A549 (cell line): ENCODE results near the gene STPG4.

Source experiments
- CEBPB ChIP-seq, 2 experiments: fragments of >200 bp in 1 of 2; sonication (Bioruptor Twin) in 1 of 2; formaldehyde crosslinking in 1 of 2; IDR thresholded peaks; 2 replicates each; pipeline ENCODE4 v1.6.1; 2012 to 2016
- CTCF ChIP-seq: fragments of >200 bp; sonication (Bioruptor Twin); formaldehyde crosslinking; IDR thresholded peaks from 3 replicates; pipeline ENCODE4 v1.5.1; 2016
- EP300 ChIP-seq, 2 experiments: fragments of >200 bp; sonication (Bioruptor Twin); formaldehyde crosslinking; IDR thresholded peaks; 2 replicates in 1 of 2; 3 replicates in 1 of 2; pipeline ENCODE4 v1.6.1; 2016 to 2017
- MAFK ChIP-seq: fragments of 450-650 bp; IDR thresholded peaks from 2 replicates; pipeline ENCODE4 v1.6.1; 2014; ENCODE audit not compliant: partially characterized antibody
- MYC ChIP-seq: IDR thresholded peaks from 2 replicates; pipeline ENCODE4 v1.6.1; 2012; ENCODE audit warnings: mild to moderate bottlenecking, inconsistent platforms, low read length, improper control_type of control experiment, borderline replicate concordance
- PBX3 ChIP-seq: IDR thresholded peaks from 2 replicates; pipeline ENCODE4 v1.6.1; 2012
- POLR2A ChIP-seq: IDR thresholded peaks from 2 replicates; pipeline ENCODE4 v1.6.1; 2012; ENCODE audit warnings: mild to moderate bottlenecking, low read length
- RFX5 ChIP-seq: fragments of 450-650 bp; IDR thresholded peaks from 2 replicates; pipeline ENCODE4 v1.7.1; 2014; ENCODE audit warnings: antibody characterized with exemption, mild to moderate bottlenecking, moderate library complexity
- TF ChIP-seq, protein P1 (sequence below): fragments of 200-600 bp; sonication (generic); IDR thresholded peaks from 2 replicates; pipeline ENCODE4 v1.6.1; 2016; ENCODE audit warnings: antibody characterized with exemption, mild to moderate bottlenecking, moderate library complexity

DNA sequence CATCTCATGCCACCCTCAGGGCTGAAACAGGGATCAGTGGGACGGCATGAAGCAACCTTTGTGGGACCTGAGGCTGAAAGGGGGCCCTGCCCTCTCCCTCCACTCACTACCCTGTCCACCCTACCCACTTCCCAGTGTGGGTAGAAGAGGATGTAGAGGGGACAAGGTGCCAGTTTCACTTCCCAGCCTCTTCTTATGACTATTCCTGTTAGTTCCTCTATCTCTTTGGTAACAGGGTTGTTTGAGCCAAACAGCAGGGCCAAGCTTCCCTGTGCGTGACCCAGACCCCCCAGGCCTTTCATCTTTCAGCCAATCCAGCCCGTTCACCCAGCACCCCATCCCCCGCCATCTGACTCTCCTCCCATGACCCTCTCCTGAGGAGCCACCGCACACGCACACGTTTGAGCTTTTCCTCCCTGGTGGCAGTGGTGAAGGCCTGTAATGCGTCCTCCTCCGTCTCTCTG lies 82.3 kb downstream of the STPG4 start:
- TF ChIP-seq MAFK (no peak), POLR2A (no peak), CTCF (no peak), RFX5 (no peak), CEBPB (IDR thresholded peaks at IDR 0.05) (no peak), EP300 (IDR thresholded peaks at IDR 0.05) (no peak), MYC (no peak), PBX3 (no peak)
- TF ChIP-seq, protein P1, sequence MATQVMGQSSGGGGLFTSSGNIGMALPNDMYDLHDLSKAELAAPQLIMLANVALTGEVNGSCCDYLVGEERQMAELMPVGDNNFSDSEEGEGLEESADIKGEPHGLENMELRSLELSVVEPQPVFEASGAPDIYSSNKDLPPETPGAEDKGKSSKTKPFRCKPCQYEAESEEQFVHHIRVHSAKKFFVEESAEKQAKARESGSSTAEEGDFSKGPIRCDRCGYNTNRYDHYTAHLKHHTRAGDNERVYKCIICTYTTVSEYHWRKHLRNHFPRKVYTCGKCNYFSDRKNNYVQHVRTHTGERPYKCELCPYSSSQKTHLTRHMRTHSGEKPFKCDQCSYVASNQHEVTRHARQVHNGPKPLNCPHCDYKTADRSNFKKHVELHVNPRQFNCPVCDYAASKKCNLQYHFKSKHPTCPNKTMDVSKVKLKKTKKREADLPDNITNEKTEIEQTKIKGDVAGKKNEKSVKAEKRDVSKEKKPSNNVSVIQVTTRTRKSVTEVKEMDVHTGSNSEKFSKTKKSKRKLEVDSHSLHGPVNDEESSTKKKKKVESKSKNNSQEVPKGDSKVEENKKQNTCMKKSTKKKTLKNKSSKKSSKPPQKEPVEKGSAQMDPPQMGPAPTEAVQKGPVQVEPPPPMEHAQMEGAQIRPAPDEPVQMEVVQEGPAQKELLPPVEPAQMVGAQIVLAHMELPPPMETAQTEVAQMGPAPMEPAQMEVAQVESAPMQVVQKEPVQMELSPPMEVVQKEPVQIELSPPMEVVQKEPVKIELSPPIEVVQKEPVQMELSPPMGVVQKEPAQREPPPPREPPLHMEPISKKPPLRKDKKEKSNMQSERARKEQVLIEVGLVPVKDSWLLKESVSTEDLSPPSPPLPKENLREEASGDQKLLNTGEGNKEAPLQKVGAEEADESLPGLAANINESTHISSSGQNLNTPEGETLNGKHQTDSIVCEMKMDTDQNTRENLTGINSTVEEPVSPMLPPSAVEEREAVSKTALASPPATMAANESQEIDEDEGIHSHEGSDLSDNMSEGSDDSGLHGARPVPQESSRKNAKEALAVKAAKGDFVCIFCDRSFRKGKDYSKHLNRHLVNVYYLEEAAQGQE: no peak
